Measurements from ENCODE around the gene SETBP1. TPM values are rescaled to one million over a fixed set of nuclear protein-coding genes. Genes with fewer than 3 reads are reported as not detected.
A peak's percentile ranks its signal among the peaks of the same experiment; 100 is the strongest.

Gene SETBP1
- total and polyA plus RNA-seq, 2 of the 4 experiments (the other 2 are of a cell fraction) = 0.19 to 0.36 TPM

- Histone ChIP-seq H3K4me1 (ENCODE audit: control insufficient read depth, insufficient read depth, low read length) (peaks cover 3% of the 10 kb centered on the region; the same call in 1 of the 2 replicates), H4K5ac (ENCODE audit: low read depth, low read length) (no peak overlapping the region), H4K91ac (ENCODE audit: insufficient read depth, low read depth, low read length) (no peak overlapping the region), H3K23ac (ENCODE audit: low read depth, low read length) (no peak overlapping the region), H2BK5ac (ENCODE audit: low read depth, low read length, poor library complexity, severe bottlenecking) (no peak overlapping the region), H4K8ac (ENCODE audit: low read depth in 2 of 2, low read length in 2 of 2) (peak overlapping the region in 1 of 2 experiments; percentile 5; a peak in 1 of 4 replicates), H3K9ac (ENCODE audit: low read depth, low read length) (no peak overlapping the region), H3K4me3 (ENCODE audit: insufficient read depth, low read depth, low read length) (no peak overlapping the region), H2AFZ (replicated peaks; ENCODE audit: low read length, poor library complexity) (no peak overlapping the region), H3K27ac (ENCODE audit: insufficient read depth, low read length) (no peak overlapping the region), H3K4me2 (ENCODE audit: low read depth, low read length) (no peak overlapping the region), H3K14ac (replicated peaks; ENCODE audit: low read depth, low read length) (no peak overlapping the region), H3K56ac (ENCODE audit: extremely low read depth, insufficient read depth, low read length) (no peak overlapping the region), H2BK20ac (ENCODE audit: low read depth, low read length) (no peak overlapping the region), H2AK5ac (ENCODE audit: low read depth, low read length) (peak overlapping the region; percentile 4; the same call in 1 of the 2 replicates), H3K36me3 (ENCODE audit: control insufficient read depth, insufficient read depth, low read length) (no peaks in the 10 kb centered on the region), H2BK15ac (ENCODE audit: low read depth, low read length) (no peak overlapping the region), H4K20me1 (ENCODE audit: insufficient read depth, low read length) (no peaks in the 10 kb centered on the region), H3K9me3 (ENCODE audit: control insufficient read depth, insufficient read depth, low read length) (no peaks in the 10 kb centered on the region), H3K18ac (ENCODE audit: low read depth, low read length) (no peak overlapping the region), H2AK9ac (replicated peaks; ENCODE audit: low read depth, low read length, poor library complexity) (no peak overlapping the region), H3K27me3 (ENCODE audit: control insufficient read depth, insufficient read depth, low read length) (no peaks in the 10 kb centered on the region; the same call in 1 of the 2 replicates), H3K79me1 (ENCODE audit: low read depth in 1 of 2, low read length in 2 of 2) (no peaks in the 10 kb centered on the region), H2BK120ac (ENCODE audit: low read depth, low read length) (no peak overlapping the region), H3K4ac (ENCODE audit: low read depth, low read length) (no peak overlapping the region), H3K9me1 (ENCODE audit: insufficient read depth, low read length) (peaks cover 6% of the 10 kb centered on the region; the same call in 1 of the 2 replicates)
- in situ Hi-C loops (cut with MboI; ENCODE audit: low sequenced_read_pairs) = no loop called here
- DNase-seq = peak; percentile 41
- ChIA-PET CTCF (no interaction called here), POLR2A (ENCODE audit: unreplicated experiment) (interaction anchor here (0.7 kb wide), 1 partner anchor 95 kb away, joined by 4 read pairs; no protein-coding TSS in a partner anchor)
- WGBS, 2 experiments (ENCODE audit: extremely low coverage in 2 of 2, insufficient read length in 1 of 2) = 80% methylated on average over 1 of the region's 9 CpGs; no CpG with 5 or more reads in 1 of the 2 experiments
- BruUV-seq (replicated peaks) = no TSS peak
- intact Hi-C loops (cut with micrococcal nuclease) = no loop called here
- no peak for ATAC-seq (ENCODE audit: low read depth)
- dilution Hi-C loops (cut with HindIII; ENCODE audit: low sequenced_read_pairs, unreplicated experiment) = no loop called here
- no peak for TF ChIP-seq MXI1 (IDR thresholded peaks at IDR 0.05; ENCODE audit: borderline replicate concordance, low read depth, low read length)
- TF ChIP-seq NFE2L2 (IDR thresholded peaks at IDR 0.05; ENCODE audit: low read depth, low read length) = no peak
- TF ChIP-seq RCOR1 (IDR thresholded peaks at IDR 0.05; ENCODE audit: insufficient replicate concordance, low read length) = no peak
- TF ChIP-seq RAD21 (IDR thresholded peaks at IDR 0.05; ENCODE audit: low read length) = no peak
- no peak for TF ChIP-seq SMC3 (IDR thresholded peaks at IDR 0.05; ENCODE audit: low read depth, low read length)
- no peak for TF ChIP-seq FOS (IDR thresholded peaks at IDR 0.05; ENCODE audit: low read depth, low read length)
- TF ChIP-seq POLR2A (IDR thresholded peaks at IDR 0.05; ENCODE audit: low read depth, low read length) = no peak
- TF ChIP-seq, protein P1, sequence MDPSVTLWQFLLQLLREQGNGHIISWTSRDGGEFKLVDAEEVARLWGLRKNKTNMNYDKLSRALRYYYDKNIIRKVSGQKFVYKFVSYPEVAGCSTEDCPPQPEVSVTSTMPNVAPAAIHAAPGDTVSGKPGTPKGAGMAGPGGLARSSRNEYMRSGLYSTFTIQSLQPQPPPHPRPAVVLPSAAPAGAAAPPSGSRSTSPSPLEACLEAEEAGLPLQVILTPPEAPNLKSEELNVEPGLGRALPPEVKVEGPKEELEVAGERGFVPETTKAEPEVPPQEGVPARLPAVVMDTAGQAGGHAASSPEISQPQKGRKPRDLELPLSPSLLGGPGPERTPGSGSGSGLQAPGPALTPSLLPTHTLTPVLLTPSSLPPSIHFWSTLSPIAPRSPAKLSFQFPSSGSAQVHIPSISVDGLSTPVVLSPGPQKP (IDR thresholded peaks at IDR 0.05; ENCODE audit: borderline replicate concordance, low read depth, low read length) = no peak
- no peak for TF ChIP-seq BHLHE40 (IDR thresholded peaks at IDR 0.05; ENCODE audit: low read depth, low read length)
- TF ChIP-seq RFX5 (IDR thresholded peaks at IDR 0.05; ENCODE audit: low read depth, low read length) = no peak
- TF ChIP-seq CEBPB (IDR thresholded peaks at IDR 0.05; ENCODE audit: low read depth, low read length) = no peak
- no peak for TF ChIP-seq CHD1 (IDR thresholded peaks at IDR 0.05; ENCODE audit: low read depth, low read length)
- TF ChIP-seq, protein P2, sequence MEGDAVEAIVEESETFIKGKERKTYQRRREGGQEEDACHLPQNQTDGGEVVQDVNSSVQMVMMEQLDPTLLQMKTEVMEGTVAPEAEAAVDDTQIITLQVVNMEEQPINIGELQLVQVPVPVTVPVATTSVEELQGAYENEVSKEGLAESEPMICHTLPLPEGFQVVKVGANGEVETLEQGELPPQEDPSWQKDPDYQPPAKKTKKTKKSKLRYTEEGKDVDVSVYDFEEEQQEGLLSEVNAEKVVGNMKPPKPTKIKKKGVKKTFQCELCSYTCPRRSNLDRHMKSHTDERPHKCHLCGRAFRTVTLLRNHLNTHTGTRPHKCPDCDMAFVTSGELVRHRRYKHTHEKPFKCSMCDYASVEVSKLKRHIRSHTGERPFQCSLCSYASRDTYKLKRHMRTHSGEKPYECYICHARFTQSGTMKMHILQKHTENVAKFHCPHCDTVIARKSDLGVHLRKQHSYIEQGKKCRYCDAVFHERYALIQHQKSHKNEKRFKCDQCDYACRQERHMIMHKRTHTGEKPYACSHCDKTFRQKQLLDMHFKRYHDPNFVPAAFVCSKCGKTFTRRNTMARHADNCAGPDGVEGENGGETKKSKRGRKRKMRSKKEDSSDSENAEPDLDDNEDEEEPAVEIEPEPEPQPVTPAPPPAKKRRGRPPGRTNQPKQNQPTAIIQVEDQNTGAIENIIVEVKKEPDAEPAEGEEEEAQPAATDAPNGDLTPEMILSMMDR (conservative IDR thresholded peaks at IDR 0.05; ENCODE audit: low read depth, low read length) = no peak
- no peak for TF ChIP-seq MAZ (IDR thresholded peaks at IDR 0.05; ENCODE audit: borderline replicate concordance, low read depth, low read length)
- no peak for TF ChIP-seq MAFK (IDR thresholded peaks at IDR 0.05; ENCODE audit: low read depth, low read length)
Observed at GRCh38 chr18:44731530-44732237, 51.0 kb downstream of the SETBP1 start.

Data from IMR-90 (cell line).